GM18861 (cell line): ENCODE measurements around the gene SARM1.
"Not testable (repeated sequence)": the region's sequence is repeated elsewhere in the genome, so short reads cannot be mapped to it uniquely, and the experiment has no call there.

Experiments
- ATAC-seq: cut with Tn5 transposase; IDR thresholded peaks from one replicate; pipeline ENCODE4 v1.9.1; 2021; ENCODE audit not compliant: unreplicated experiment

SARM1 gene

GRCh38 chr17:28371245-28372202, at the start of gene SARM1:
Gene SARM1 (plus strand): TSS chr17:28371694. CDS start chr17:28372033, 339 bp downstream.
- ATAC-seq: peak; percentile 56

- ATAC-seq: no peak
Measured at GRCh38 chr17:28324267-28324745, 47.2 kb upstream of the SARM1 start.

- no peak for ATAC-seq
Measured at GRCh38 chr17:28324781-28325180, 46.7 kb upstream of the SARM1 start.

- ATAC-seq: no peak
Measured at GRCh38 chr17:28325211-28325610, 46.3 kb upstream of the SARM1 start.

GRCh38 chr17:28326114-28326513, 45.4 kb upstream of the SARM1 start:
- no peak for ATAC-seq

- ATAC-seq: no peak
Measured at GRCh38 chr17:28327031-28327607, 44.4 kb upstream of the SARM1 start.

GRCh38 chr17:28327709-28328108, 43.8 kb upstream of the SARM1 start:
- no peak for ATAC-seq

- ATAC-seq: no peak
Measured at GRCh38 chr17:28328325-28328724, 43.2 kb upstream of the SARM1 start.

- ATAC-seq: no peak
Measured at GRCh38 chr17:28330671-28331070, 40.8 kb upstream of the SARM1 start.

- no peak for ATAC-seq
Measured at GRCh38 chr17:28331891-28332420, 39.5 kb upstream of the SARM1 start.

- no peak for ATAC-seq
Measured at GRCh38 chr17:28333083-28333746, 38.3 kb upstream of the SARM1 start.

- ATAC-seq: no peak
Measured at GRCh38 chr17:28334171-28334570, 37.3 kb upstream of the SARM1 start.

GRCh38 chr17:28334666-28335200, 36.8 kb upstream of the SARM1 start:
- ATAC-seq: peak; percentile 0

GRCh38 chr17:28335201-28335958, 36.1 kb upstream of the SARM1 start, which contains the start of the genes IFT20 and TNFAIP1:
Gene IFT20 (minus strand): TSS chr17:28335472. CDS start chr17:28331985, 3,487 bp downstream.
Gene TNFAIP1 (plus strand): TSS chr17:28335761. CDS start chr17:28339522, 3,761 bp downstream.
- peak; percentile 94 for ATAC-seq

- ATAC-seq: no peak
Measured at GRCh38 chr17:28335959-28336871, 35.3 kb upstream of the SARM1 start.

- no peak for ATAC-seq
Measured at GRCh38 chr17:28338056-28338768, 33.3 kb upstream of the SARM1 start.

- not testable (repeated sequence) for ATAC-seq
Measured at GRCh38 chr17:28338769-28339212, 32.7 kb upstream of the SARM1 start.

- ATAC-seq: no peak
Measured at GRCh38 chr17:28339431-28339830, 32.1 kb upstream of the SARM1 start.
